NCI-H82 (cell line): ENCODE results near the gene GET4.

Source experiments
- DNase-seq: peaks from one replicate; lab custom pipeline; 2025; lab: John Stamatoyannopoulos, UW

GET4 gene

GRCh38 chr7:900331-901040 lies 24.1 kb downstream of the GET4 start:
- no peak for DNase-seq

- no peak for DNase-seq
Measured at GRCh38 chr7:901041-901387, 24.7 kb downstream of the GET4 start.

GRCh38 chr7:901388-902154 lies 25.2 kb downstream of the GET4 start:
- DNase-seq: peak; percentile 99

- no peak for DNase-seq
Measured at GRCh38 chr7:902996-903395, 26.6 kb downstream of the GET4 start.

- no peak for DNase-seq
Measured at GRCh38 chr7:903921-904755, 27.8 kb downstream of the GET4 start.

- DNase-seq: no peak
Measured at GRCh38 chr7:904847-905246, 28.5 kb downstream of the GET4 start.

GRCh38 chr7:906776-907157 lies 30.4 kb downstream of the GET4 start:
- DNase-seq: no peak

GRCh38 chr7:907158-907980 lies 31.0 kb downstream of the GET4 start:
- DNase-seq: no peak

GRCh38 chr7:908159-908581 lies 31.8 kb downstream of the GET4 start:
- DNase-seq: no peak

- DNase-seq: peak; percentile 67
Measured at GRCh38 chr7:908591-909357, 32.4 kb downstream of the GET4 start.

- no peak for DNase-seq
Measured at GRCh38 chr7:909358-910329, 33.3 kb downstream of the GET4 start.

GRCh38 chr7:910441-910861 lies 34.1 kb downstream of the GET4 start:
- DNase-seq: no peak

GRCh38 chr7:910931-911431 lies 34.6 kb downstream of the GET4 start:
- DNase-seq: no peak

GRCh38 chr7:911791-912480 lies 35.6 kb downstream of the GET4 start:
- DNase-seq: no peak

GRCh38 chr7:913736-914520 lies 37.6 kb downstream of the GET4 start:
- no peak for DNase-seq

GRCh38 chr7:914521-915194 lies 38.3 kb downstream of the GET4 start:
- no peak for DNase-seq
